Measurements from ENCODE around the gene RBPJL. TPM values are rescaled to one million over a fixed set of nuclear protein-coding genes. Genes with fewer than 3 reads are reported as not detected.

RBPJL gene
- total RNA-seq, 1 experiment from 2014 or later: 0.85 TPM

DNA sequence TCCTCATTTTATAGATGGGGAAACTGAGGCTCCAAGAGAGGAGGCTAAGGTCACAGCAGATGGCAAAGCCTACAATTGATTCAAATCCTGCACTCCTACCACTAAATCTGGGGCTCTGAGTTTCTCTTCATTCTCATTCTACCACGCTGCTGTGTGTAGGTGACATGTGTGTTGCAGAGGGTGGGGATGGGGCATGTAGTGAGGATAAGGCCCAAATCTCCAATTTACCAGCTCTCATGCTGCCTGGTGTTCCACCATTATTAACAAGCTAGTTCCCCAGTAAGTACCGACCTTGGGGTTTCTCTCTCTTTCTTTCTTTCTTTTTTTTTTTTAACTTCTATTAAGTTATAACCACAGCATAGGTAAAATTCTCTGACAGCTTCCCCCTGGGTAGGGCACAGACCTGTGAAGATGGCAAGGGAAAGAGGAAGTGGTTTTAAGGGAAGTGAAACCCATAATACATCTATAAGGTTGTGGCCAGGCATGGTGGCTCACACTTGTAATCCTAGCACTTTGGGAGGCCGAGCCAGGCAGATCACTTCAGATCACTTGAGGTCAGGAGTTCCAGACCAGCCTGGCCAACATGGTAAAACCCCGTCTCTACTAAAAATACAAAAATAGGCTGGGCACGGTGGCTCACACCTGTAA is 14.4 kb downstream of the RBPJL start:
- Mint-ChIP-seq H3K36me3 (no peaks in the 10 kb centered on the region), H3K27ac (no peak overlapping the region), H3K27me3 (ENCODE audit: low read depth) (no peaks in the 10 kb centered on the region; the same call in 1 of the 2 replicates), H3K4me3 (no peak overlapping the region), H3K4me1 (peaks cover 2% of the 10 kb centered on the region; the same call in 1 of the 2 replicates), H3K9me3 (no peaks in the 10 kb centered on the region)
- ChIA-PET CTCF (interaction anchor here (0.5 to 5.6 kb wide), 13 partner anchors 9 to 450 kb away, joined by 3 to 76 read pairs (median 5); partner anchors contain the start of genes DBNDD2 and SYS1), POLR2A (interaction anchor here (0.6 to 0.8 kb wide), 3 partner anchors 22 to 459 kb away, joined by 3 read pairs; no protein-coding TSS in a partner anchor)
- no peak for ATAC-seq
- no peak for TF ChIP-seq OVOL2 (CRISPR knock-in tag; IDR thresholded peaks at IDR 0.05; ENCODE audit: borderline replicate concordance)
- TF ChIP-seq SMAD3 (CRISPR knock-in tag; IDR thresholded peaks at IDR 0.05; ENCODE audit: borderline replicate concordance): no peak
- TF ChIP-seq GRHL2 (CRISPR knock-in tag; IDR thresholded peaks at IDR 0.05; ENCODE audit: insufficient replicate concordance, severe bottlenecking): no peak
- TF ChIP-seq NR3C1 (CRISPR knock-in tag; conservative IDR thresholded peaks at IDR 0.05; ENCODE audit: low read depth): no peak
- TF ChIP-seq MYBL2 (CRISPR knock-in tag; IDR thresholded peaks at IDR 0.05): no peak
- no peak for TF ChIP-seq TCF7 (CRISPR knock-in tag; IDR thresholded peaks at IDR 0.05; ENCODE audit: low read depth)
- no peak for DNase-seq (ENCODE audit: low spot score)

DNA sequence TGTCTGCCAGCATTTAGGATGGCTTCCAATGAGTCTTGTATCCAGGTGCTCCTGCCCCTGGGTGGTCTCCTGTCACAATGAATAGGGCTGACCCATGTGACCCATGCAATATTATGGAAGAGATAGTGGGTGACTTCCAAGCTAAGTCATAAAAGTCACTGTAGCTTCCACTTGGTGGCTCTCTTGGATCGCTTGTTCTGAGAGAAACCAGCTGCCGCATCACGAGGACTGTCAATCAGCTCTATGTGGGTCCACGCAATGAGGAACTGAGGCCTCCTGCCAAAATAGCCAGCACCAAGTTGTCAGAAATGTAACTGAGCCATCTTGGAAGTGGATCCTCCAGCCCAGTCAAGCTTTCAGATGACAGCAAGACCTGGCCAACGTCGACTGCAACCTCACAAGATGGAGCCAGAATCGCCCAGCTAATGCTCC is 16.3 kb downstream of the RBPJL start:
- Mint-ChIP-seq H3K9me3 (no peaks in the 10 kb centered on the region), H3K27me3 (ENCODE audit: low read depth) (no peaks in the 10 kb centered on the region), H3K4me1 (peaks cover 2% of the 10 kb centered on the region; the same call in 1 of the 2 replicates), H3K36me3 (peaks cover 5% of the 10 kb centered on the region), H3K27ac (no peak overlapping the region), H3K4me3 (no peak overlapping the region)
- CTCF ChIA-PET: interaction anchor here (0.7 to 4.5 kb wide), 34 partner anchors 11 to 448 kb away, joined by 3 to 74 read pairs (median 5); partner anchors contain the start of genes DBNDD2, MATN4, PIGT and SDC4
- no peak for DNase-seq (ENCODE audit: low spot score)
- peak; percentile 49 for ATAC-seq
- POLR2A ChIA-PET: interaction anchor here (1.3 to 1.4 kb wide), 2 partner anchors 19 to 114 kb away, joined by 4 to 6 read pairs; no protein-coding TSS in a partner anchor
- TF ChIP-seq, protein P1, sequence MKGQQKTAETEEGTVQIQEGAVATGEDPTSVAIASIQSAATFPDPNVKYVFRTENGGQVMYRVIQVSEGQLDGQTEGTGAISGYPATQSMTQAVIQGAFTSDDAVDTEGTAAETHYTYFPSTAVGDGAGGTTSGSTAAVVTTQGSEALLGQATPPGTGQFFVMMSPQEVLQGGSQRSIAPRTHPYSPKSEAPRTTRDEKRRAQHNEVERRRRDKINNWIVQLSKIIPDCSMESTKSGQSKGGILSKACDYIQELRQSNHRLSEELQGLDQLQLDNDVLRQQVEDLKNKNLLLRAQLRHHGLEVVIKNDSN (CRISPR knock-in tag; IDR thresholded peaks at IDR 0.05): peak; percentile 37; the same call in 1 of the 2 replicates
- TF ChIP-seq GABPB1 (CRISPR knock-in tag; IDR thresholded peaks at IDR 0.05) (peak; percentile 60; the same call in 1 of the 2 replicates), NR1H2 (CRISPR knock-in tag; IDR thresholded peaks at IDR 0.05) (no peak)
- TF ChIP-seq, protein P2, sequence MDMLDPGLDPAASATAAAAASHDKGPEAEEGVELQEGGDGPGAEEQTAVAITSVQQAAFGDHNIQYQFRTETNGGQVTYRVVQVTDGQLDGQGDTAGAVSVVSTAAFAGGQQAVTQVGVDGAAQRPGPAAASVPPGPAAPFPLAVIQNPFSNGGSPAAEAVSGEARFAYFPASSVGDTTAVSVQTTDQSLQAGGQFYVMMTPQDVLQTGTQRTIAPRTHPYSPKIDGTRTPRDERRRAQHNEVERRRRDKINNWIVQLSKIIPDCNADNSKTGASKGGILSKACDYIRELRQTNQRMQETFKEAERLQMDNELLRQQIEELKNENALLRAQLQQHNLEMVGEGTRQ (CRISPR knock-in tag; IDR thresholded peaks at IDR 0.05): peak; percentile 52

DNA sequence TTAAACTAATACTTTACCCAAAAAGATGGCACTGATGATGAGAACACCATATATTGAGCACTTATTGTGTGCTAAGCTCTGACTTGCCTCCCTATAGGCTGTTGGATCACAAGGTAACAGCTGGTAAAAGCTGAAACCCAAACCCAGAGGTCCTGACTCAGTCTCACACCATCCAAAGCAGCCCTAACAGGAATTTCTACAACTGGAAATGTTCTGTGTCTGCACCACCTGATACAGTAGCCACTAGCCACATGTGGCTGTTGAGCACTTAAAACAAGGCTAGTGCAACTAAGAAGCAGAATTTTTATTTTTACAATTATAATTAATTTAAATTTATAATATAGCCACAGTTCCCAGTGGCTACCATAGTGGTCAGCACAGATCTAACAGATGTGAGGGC is 17.1 kb downstream of the RBPJL start:
- POLR2A ChIA-PET: interaction anchor here (1.3 to 1.4 kb wide), 2 partner anchors 18 to 113 kb away, joined by 4 to 6 read pairs; no protein-coding TSS in a partner anchor
- DNase-seq (ENCODE audit: low spot score): no peak
- H3K36me3 Mint-ChIP-seq: peaks cover 5% of the 10 kb centered on the region
- no peak for ATAC-seq
- CTCF ChIA-PET: interaction anchor here (0.6 to 4.5 kb wide), 25 partner anchors 12 to 460 kb away, joined by 3 to 74 read pairs (median 5); partner anchors contain the start of genes DBNDD2, MATN4, SDC4 and SYS1
- H3K9me3 Mint-ChIP-seq: no peaks in the 10 kb centered on the region
- H3K4me1 Mint-ChIP-seq: peaks cover 2% of the 10 kb centered on the region; the same call in 1 of the 2 replicates
- no peak overlapping the region for H3K27ac Mint-ChIP-seq
- no peaks in the 10 kb centered on the region for H3K27me3 Mint-ChIP-seq (ENCODE audit: low read depth)
- H3K4me3 Mint-ChIP-seq: no peak overlapping the region
- no peak for TF ChIP-seq FOXJ3 (CRISPR knock-in tag; IDR thresholded peaks at IDR 0.05; ENCODE audit: borderline replicate concordance)
- TF ChIP-seq, protein P2 (CRISPR knock-in tag; IDR thresholded peaks at IDR 0.05): no peak
- no peak for TF ChIP-seq GTF2I (CRISPR knock-in tag; conservative IDR thresholded peaks at IDR 0.05)
- no peak for TF ChIP-seq GRHL2 (CRISPR knock-in tag; IDR thresholded peaks at IDR 0.05; ENCODE audit: insufficient replicate concordance, severe bottlenecking)
- no peak for TF ChIP-seq NR2C2 (CRISPR knock-in tag; IDR thresholded peaks at IDR 0.05)
- TF ChIP-seq, protein P3, sequence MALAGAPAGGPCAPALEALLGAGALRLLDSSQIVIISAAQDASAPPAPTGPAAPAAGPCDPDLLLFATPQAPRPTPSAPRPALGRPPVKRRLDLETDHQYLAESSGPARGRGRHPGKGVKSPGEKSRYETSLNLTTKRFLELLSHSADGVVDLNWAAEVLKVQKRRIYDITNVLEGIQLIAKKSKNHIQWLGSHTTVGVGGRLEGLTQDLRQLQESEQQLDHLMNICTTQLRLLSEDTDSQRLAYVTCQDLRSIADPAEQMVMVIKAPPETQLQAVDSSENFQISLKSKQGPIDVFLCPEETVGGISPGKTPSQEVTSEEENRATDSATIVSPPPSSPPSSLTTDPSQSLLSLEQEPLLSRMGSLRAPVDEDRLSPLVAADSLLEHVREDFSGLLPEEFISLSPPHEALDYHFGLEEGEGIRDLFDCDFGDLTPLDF (CRISPR knock-in tag; IDR thresholded peaks at IDR 0.05): no peak
- TF ChIP-seq, protein P4, sequence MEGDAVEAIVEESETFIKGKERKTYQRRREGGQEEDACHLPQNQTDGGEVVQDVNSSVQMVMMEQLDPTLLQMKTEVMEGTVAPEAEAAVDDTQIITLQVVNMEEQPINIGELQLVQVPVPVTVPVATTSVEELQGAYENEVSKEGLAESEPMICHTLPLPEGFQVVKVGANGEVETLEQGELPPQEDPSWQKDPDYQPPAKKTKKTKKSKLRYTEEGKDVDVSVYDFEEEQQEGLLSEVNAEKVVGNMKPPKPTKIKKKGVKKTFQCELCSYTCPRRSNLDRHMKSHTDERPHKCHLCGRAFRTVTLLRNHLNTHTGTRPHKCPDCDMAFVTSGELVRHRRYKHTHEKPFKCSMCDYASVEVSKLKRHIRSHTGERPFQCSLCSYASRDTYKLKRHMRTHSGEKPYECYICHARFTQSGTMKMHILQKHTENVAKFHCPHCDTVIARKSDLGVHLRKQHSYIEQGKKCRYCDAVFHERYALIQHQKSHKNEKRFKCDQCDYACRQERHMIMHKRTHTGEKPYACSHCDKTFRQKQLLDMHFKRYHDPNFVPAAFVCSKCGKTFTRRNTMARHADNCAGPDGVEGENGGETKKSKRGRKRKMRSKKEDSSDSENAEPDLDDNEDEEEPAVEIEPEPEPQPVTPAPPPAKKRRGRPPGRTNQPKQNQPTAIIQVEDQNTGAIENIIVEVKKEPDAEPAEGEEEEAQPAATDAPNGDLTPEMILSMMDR (IDR thresholded peaks at IDR 0.05): no peak
- no peak for TF ChIP-seq ZNF671 (CRISPR knock-in tag; IDR thresholded peaks at IDR 0.05)
- TF ChIP-seq, protein P5, sequence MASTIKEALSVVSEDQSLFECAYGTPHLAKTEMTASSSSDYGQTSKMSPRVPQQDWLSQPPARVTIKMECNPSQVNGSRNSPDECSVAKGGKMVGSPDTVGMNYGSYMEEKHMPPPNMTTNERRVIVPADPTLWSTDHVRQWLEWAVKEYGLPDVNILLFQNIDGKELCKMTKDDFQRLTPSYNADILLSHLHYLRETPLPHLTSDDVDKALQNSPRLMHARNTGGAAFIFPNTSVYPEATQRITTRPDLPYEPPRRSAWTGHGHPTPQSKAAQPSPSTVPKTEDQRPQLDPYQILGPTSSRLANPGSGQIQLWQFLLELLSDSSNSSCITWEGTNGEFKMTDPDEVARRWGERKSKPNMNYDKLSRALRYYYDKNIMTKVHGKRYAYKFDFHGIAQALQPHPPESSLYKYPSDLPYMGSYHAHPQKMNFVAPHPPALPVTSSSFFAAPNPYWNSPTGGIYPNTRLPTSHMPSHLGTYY (CRISPR knock-in tag; IDR thresholded peaks at IDR 0.05): no peak
- TF ChIP-seq ZNF416 (CRISPR knock-in tag; IDR thresholded peaks at IDR 0.05): no peak
- TF ChIP-seq TEAD4 (CRISPR knock-in tag; IDR thresholded peaks at IDR 0.05): no peak
- TF ChIP-seq, protein P1 (CRISPR knock-in tag; IDR thresholded peaks at IDR 0.05): no peak
- TF ChIP-seq, protein P6, sequence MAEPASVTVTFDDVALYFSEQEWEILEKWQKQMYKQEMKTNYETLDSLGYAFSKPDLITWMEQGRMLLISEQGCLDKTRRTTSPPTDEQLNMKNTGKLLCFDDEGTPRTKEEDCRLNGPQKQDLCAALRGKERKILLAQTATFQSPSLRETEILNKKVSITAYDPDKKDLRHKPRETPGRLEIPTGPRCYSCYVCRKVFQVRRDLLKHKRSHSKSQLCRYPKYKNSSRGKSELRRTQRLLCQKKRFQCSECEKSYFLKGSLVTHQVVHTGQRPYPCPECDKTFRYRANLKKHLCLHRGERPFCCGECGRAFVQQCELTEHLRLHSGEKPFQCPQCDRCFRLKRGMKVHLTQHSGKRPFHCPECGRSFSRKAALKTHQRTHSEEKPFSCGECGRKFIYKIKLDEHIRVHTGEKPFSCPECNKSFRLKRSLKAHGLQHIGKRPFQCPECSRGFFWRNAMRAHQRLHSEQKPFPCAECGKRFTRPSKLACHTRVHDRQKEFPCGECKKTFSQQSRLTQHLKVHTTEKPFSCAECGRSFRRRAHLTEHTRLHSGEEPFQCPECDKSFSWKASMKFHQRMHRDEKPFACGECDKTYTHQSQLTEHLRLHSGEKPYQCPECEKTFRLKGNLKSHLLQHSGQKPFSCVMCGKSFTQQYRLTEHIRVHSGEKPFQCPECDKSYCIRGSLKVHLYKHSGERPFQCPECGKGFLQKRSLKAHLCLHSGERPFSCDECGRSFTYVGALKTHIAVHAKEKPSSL (CRISPR knock-in tag; conservative IDR thresholded peaks at IDR 0.05): no peak

All from WTC11 (cell line).